Kidney epithelial cell (primary cell): ENCODE measurements around the gene DEFB119. TPM values are rescaled to one million over a fixed set of nuclear protein-coding genes. Genes with fewer than 3 reads are reported as not detected.

ENCODE experiments used
- DNase-seq: peaks from one replicate; pipeline ENCODE4 v3.0.0-alpha.2; 2010; ENCODE audit warnings: low read depth
- H3K27me3 ChIP-seq: 2 replicates; pipeline ENCODE4 v1.6.0; 2011; ENCODE audit warnings: low read length; ENCODE audit not compliant: control insufficient read depth, insufficient read depth
- H3K36me3 ChIP-seq: 2 replicates; pipeline ENCODE4 v1.5.1; 2011; ENCODE audit warnings: low read length; ENCODE audit not compliant: control insufficient read depth, insufficient read depth
- H3K4me3 ChIP-seq: 2 replicates; pipeline ENCODE4 v1.5.1; 2011; ENCODE audit warnings: low read depth, mild to moderate bottlenecking, control low read depth, low read length
- total RNA-seq: library from RNA; depleted of rRNA; stranded (reverse); fragments of >200 nt; gene quantifications from 2 replicates; pipeline ENCODE4 v1.2.3, GENCODE V29; 2015
- TF ChIP-seq, protein P1 (sequence below): IDR thresholded peaks from 2 replicates; pipeline ENCODE4 v1.5.1; 2011; ENCODE audit warnings: mild to moderate bottlenecking, moderate library complexity, low read length, control low read depth, inconsistent platforms; ENCODE audit not compliant: insufficient read depth, poor library complexity, severe bottlenecking

DEFB119 gene
- total RNA-seq, 1 donor from 2014 or later, result not detected

DNA sequence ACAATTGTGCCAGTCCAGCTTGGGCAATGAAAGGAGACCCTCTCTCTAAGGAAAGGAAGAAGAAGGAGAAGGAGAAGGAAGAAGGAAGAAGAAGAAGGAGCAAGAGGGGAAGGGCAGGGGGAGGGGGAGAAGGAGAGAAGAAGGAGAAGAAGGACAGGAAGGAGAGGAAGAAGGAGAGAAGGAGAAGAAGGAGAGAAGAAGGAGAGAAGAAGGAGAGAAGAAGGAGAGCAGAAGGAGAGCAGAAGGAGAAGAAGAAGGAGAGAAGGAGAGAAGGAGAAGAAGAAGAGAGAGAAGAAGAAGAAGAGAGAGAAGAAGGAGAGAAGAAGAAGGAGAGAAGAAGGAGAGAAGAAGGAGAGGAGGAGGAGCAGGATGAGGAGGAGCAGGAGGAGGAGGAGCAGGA, 59.5 kb downstream of the DEFB119 start:
- Histone ChIP-seq H3K27me3 (no peaks in the 10 kb centered on the region), H3K36me3 (no peaks in the 10 kb centered on the region), H3K4me3 (no peak overlapping the region)
- DNase-seq, result no peak
- TF ChIP-seq, protein P1, sequence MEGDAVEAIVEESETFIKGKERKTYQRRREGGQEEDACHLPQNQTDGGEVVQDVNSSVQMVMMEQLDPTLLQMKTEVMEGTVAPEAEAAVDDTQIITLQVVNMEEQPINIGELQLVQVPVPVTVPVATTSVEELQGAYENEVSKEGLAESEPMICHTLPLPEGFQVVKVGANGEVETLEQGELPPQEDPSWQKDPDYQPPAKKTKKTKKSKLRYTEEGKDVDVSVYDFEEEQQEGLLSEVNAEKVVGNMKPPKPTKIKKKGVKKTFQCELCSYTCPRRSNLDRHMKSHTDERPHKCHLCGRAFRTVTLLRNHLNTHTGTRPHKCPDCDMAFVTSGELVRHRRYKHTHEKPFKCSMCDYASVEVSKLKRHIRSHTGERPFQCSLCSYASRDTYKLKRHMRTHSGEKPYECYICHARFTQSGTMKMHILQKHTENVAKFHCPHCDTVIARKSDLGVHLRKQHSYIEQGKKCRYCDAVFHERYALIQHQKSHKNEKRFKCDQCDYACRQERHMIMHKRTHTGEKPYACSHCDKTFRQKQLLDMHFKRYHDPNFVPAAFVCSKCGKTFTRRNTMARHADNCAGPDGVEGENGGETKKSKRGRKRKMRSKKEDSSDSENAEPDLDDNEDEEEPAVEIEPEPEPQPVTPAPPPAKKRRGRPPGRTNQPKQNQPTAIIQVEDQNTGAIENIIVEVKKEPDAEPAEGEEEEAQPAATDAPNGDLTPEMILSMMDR, result no peak

Other genes with a start within 250 kb of the DEFB119 start
- not detected in 2 replicates for gene DEFB115, start 132.9 kb downstream of the DEFB119 start, total RNA-seq
- gene DEFB116, start 82.0 kb downstream of the DEFB119 start, total RNA-seq, result not detected in 2 replicates
- not detected in 2 replicates for gene DEFB118, start 22.0 kb downstream of the DEFB119 start, total RNA-seq
- not detected in 2 replicates for gene DEFB121, start 15.6 kb upstream of the DEFB119 start, total RNA-seq
- not detected in 2 replicates for gene DEFB123, start 50.0 kb upstream of the DEFB119 start, total RNA-seq
- not detected in 2 replicates for gene DEFB124, start 84.5 kb upstream of the DEFB119 start, total RNA-seq
- gene REM1, start 84.7 kb upstream of the DEFB119 start, total RNA-seq, result not detected in 2 replicates
- gene HM13, start 123.9 kb upstream of the DEFB119 start, total RNA-seq, result 116 and 133 TPM in 2 replicates
- gene ID1, start 214.7 kb upstream of the DEFB119 start, total RNA-seq, result 27.5 and 32.1 TPM in 2 replicates
- 0.25 TPM in 1 of 2 replicates, not detected in the other for gene COX4I2, start 247.3 kb upstream of the DEFB119 start, total RNA-seq